Thyroid gland (tissue), 4 donors: Measurements from ENCODE around the gene MAPT.

Experiments used
- CTCF ChIP-seq, 6 experiments: fragments of 200-600 bp in 3 of 6; fragments of 450-650 bp in 3 of 6; sonication (generic) in 3 of 6; IDR thresholded peaks; one replicate each; pipeline ENCODE4 v1.5.1; 2016 to 2019; ENCODE audit warnings: antibody characterized with exemption in 6 of 6, mild to moderate bottlenecking in 2 of 6, inconsistent platforms in 1 of 6, moderate library complexity in 1 of 6
- POLR2A ChIP-seq, 2 donors: fragments of 450-650 bp; IDR thresholded peaks; one replicate each; pipeline ENCODE4 v1.6.1; 2017; ENCODE audit warnings: antibody characterized with exemption in 2 of 2, mild to moderate bottlenecking in 2 of 2, moderate library complexity in 1 of 2

GRCh38 chr17:45976391-45976754, 82.0 kb downstream of the MAPT start:
- TF ChIP-seq CTCF (IDR thresholded peaks at IDR 0.05) (no peak), POLR2A (IDR thresholded peaks at IDR 0.05) (no peak)
